ENCODE results near the gene RAB8B. TPM values are rescaled to one million over a fixed set of nuclear protein-coding genes. Genes with fewer than 3 reads are reported as not detected.

RAB8B gene
- total and polyA plus RNA-seq, 3 donors from 2014 or later = 19.3 to 38.7 (median 20.8) TPM

DNA sequence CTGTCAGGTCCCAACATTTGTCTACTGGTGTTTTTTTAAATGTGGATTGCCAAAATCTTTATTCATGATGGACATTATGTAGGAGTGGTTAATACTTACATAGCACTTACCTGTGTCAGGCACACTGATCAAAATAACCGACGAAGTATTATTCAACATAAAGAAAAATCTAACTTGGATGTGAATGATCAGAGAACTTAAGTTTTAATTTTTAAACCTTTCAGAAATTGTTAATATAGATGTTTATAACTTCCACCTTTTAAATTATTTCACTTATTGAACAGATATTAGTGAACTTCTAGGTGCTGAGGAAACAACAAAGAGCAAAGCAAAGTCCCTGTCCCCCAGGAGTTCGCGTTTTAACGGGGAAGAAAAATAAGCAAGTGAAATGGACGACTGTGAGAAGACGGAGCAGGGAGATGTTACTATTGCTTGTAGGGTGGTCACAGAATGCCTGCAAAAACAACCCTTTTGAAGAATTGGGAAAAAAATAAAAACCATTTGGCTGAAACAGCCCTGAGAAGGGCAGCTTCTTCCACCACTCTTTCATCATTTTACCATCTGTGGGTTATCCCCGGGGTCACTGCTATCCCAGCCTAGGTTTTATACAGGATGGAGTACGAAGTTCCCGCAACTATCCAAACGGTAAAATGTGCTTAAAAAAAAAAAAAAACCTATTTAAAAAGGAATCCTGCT lies 87.1 kb downstream of the RAB8B start:
- 12 to 13% methylated on average over 11 of the region's 11 CpGs for WGBS, 2 donors
- Histone ChIP-seq H3K27ac (peak overlapping the region; percentile 86 to 94), H3K27me3 (no peaks in the 10 kb centered on the region), H3K4me1 (no peaks in the 10 kb centered on the region), H3K9me3 (no peaks in the 10 kb centered on the region), H3K36me3 (ENCODE audit: low read depth, missing control alignments) (no peaks in the 10 kb centered on the region), H3K4me3 (peak overlapping the region; percentile 87 to 91)
- no peak for TF ChIP-seq CTCF (IDR thresholded peaks at IDR 0.05)
- TF ChIP-seq POLR2A (IDR thresholded peaks at IDR 0.05) = no peak
- intact Hi-C loops (cut with DNase I; ENCODE audit: low total_unique reads) = no loop called here
- no peak for DNase-seq

DNA sequence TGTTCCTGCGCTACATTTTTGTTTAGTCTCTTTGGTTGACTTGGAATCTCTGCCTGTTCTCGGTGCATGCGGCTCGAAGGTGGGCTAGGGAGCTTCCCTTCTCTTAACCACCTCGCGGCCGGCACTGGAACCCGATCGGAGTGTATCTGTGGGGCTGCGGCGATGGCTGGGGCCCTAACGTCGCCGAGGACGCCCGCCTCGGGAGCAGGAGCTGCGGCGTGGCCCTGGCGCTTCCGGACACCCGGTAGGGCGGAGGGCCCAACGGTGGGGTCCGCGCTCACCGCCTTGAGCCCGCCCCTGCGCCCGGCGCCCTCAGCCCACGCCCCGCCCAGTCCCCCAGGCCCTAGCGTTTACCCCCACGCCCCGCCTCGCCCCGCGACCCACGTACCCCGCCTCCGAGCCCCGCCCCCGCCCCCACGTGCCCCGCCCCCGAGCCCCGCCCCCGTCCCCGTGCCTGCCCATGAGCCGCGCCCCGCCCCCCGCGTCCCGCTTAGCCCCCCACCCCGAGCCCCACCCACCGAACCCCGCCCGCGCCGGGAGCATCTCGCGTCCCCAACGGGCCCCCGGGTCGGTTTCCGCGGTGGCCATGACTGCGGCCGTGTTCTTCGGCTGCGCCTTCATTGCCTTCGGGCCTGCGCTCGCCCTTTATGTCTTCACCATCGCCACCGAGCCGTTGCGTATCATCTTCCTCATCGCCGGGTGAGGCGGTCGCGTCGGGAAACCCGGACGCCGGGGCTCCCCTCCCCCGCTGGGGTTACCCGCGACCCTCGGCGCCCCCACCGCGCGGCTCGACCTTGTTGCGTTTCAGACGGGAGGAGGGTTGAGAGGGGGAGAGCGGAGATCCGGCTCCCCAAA lies 87.9 kb downstream of the RAB8B start, which contains the start of gene APH1B:
TSS of gene APH1B (plus strand) at position 568 of the 855 bp plus-strand sequence. CDS start at position 587, 19 bp downstream.
- peak; percentile 84 for DNase-seq
- peak within 1 kb of the TSS; percentile 87 to 91 for H3K4me3 ChIP-seq
- no peaks in the 10 kb centered on the region for H3K27me3 ChIP-seq
- intact Hi-C loops (cut with DNase I; ENCODE audit: low total_unique reads) = no loop called here
- no peaks in the 10 kb centered on the region for H3K36me3 ChIP-seq (ENCODE audit: low read depth, missing control alignments)
- 1% methylated on average over 20 to 52 of the region's 102 CpGs for WGBS, 2 donors
- H3K9me3 ChIP-seq = no peaks in the 10 kb centered on the region
- H3K4me1 ChIP-seq = no peaks in the 10 kb centered on the region
- peak within 1 kb of the TSS; percentile 88 to 94 for H3K27ac ChIP-seq
- TF ChIP-seq CTCF (IDR thresholded peaks at IDR 0.05) = no peak
- TF ChIP-seq POLR2A (IDR thresholded peaks at IDR 0.05) = no peak

GRCh38 chr15:63277893-63278456 lies 88.6 kb downstream of the RAB8B start:
- Histone ChIP-seq H3K4me3 (peak overlapping the region; percentile 87 to 91), H3K36me3 (ENCODE audit: low read depth, missing control alignments) (no peaks in the 10 kb centered on the region), H3K9me3 (no peaks in the 10 kb centered on the region), H3K27me3 (no peaks in the 10 kb centered on the region), H3K4me1 (no peaks in the 10 kb centered on the region), H3K27ac (peak overlapping the region; percentile 88 to 94)
- TF ChIP-seq CTCF (IDR thresholded peaks at IDR 0.05) = no peak
- no peak for TF ChIP-seq POLR2A (IDR thresholded peaks at IDR 0.05)
- intact Hi-C loops (cut with DNase I; ENCODE audit: low total_unique reads) = no loop called here
- peak; percentile 32 for DNase-seq
- 2 to 4% methylated on average over 17 of the region's 17 CpGs for WGBS, 2 donors

- Histone ChIP-seq H3K4me3 (no peak overlapping the region), H3K4me1 (no peaks in the 10 kb centered on the region), H3K9me3 (no peaks in the 10 kb centered on the region), H3K27ac (no peak overlapping the region), H3K27me3 (no peaks in the 10 kb centered on the region), H3K36me3 (ENCODE audit: low read depth, missing control alignments) (no peaks in the 10 kb centered on the region)
- 85 to 86% methylated on average over 9 of the region's 9 CpGs for WGBS, 2 donors
- intact Hi-C loops (cut with DNase I; ENCODE audit: low total_unique reads) = no loop called here
- no peak for DNase-seq
- TF ChIP-seq POLR2A (IDR thresholded peaks at IDR 0.05) (no peak), CTCF (IDR thresholded peaks at IDR 0.05) (no peak)
These were observed 93.7 kb downstream of the RAB8B start for GRCh38 chr15:63283126-63283525.

All from testis (tissue), 3 donors.